Glutamatergic neuron (in vitro differentiated cells): ENCODE results near the gene RAD51B. TPM values are rescaled to one million over a fixed set of nuclear protein-coding genes. Genes with fewer than 3 reads are reported as not detected.

Experiments used
- DNase-seq: peaks from one replicate; pipeline ENCODE4 v3.0.0; 2022
- H3K27ac Mint-ChIP-seq: one replicate; pipeline ENCODE4 v1.8.0; 2020; ENCODE audit warnings: mild to moderate bottlenecking, mixed read lengths, inconsistent platforms; ENCODE audit not compliant: unreplicated experiment
- H3K27me3 Mint-ChIP-seq: one replicate; pipeline ENCODE4 v1.8.0; 2020; ENCODE audit warnings: mild to moderate bottlenecking, moderate library complexity, mixed read lengths, inconsistent platforms; ENCODE audit not compliant: unreplicated experiment
- H3K36me3 Mint-ChIP-seq: one replicate; pipeline ENCODE4 v1.8.0; 2020; ENCODE audit warnings: mild to moderate bottlenecking, mixed read lengths, inconsistent platforms; ENCODE audit not compliant: unreplicated experiment
- H3K4me1 Mint-ChIP-seq: one replicate; pipeline ENCODE4 v1.8.0; 2020; ENCODE audit warnings: mild to moderate bottlenecking, low read depth, mixed read lengths, inconsistent platforms; ENCODE audit not compliant: unreplicated experiment
- H3K4me3 Mint-ChIP-seq: one replicate; pipeline ENCODE4 v1.8.0; 2020; ENCODE audit warnings: mild to moderate bottlenecking, mixed read lengths, inconsistent platforms; ENCODE audit not compliant: unreplicated experiment
- H3K9me3 Mint-ChIP-seq: one replicate; pipeline ENCODE4 v1.8.0; 2020; ENCODE audit warnings: mild to moderate bottlenecking, moderate library complexity, mixed read lengths, inconsistent platforms; ENCODE audit not compliant: unreplicated experiment
- total RNA-seq: library from RNA; stranded (reverse); fragmentation: NEBNext Ultra II Directional; extraction: Animal tissue kit (Norgen Biotek cat#: 25700); gene quantifications from one replicate; pipeline ENCODE4 v1.2.1, GENCODE V29; 2021; ENCODE audit not compliant: unreplicated experiment
- TF ChIP-seq, protein P1 (sequence below): fragments of 200-600 bp; sonication (generic); IDR thresholded peaks from one replicate; pipeline ENCODE4 v1.5.0; 2021; ENCODE audit not compliant: partially characterized antibody, unreplicated experiment

Gene RAD51B
- total RNA-seq, 1 donor from 2014 or later: 9.7 TPM

- TF ChIP-seq, protein P1, sequence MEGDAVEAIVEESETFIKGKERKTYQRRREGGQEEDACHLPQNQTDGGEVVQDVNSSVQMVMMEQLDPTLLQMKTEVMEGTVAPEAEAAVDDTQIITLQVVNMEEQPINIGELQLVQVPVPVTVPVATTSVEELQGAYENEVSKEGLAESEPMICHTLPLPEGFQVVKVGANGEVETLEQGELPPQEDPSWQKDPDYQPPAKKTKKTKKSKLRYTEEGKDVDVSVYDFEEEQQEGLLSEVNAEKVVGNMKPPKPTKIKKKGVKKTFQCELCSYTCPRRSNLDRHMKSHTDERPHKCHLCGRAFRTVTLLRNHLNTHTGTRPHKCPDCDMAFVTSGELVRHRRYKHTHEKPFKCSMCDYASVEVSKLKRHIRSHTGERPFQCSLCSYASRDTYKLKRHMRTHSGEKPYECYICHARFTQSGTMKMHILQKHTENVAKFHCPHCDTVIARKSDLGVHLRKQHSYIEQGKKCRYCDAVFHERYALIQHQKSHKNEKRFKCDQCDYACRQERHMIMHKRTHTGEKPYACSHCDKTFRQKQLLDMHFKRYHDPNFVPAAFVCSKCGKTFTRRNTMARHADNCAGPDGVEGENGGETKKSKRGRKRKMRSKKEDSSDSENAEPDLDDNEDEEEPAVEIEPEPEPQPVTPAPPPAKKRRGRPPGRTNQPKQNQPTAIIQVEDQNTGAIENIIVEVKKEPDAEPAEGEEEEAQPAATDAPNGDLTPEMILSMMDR: no peak
- no peak overlapping the region for H3K27ac Mint-ChIP-seq
- H3K4me1 Mint-ChIP-seq: peaks cover 13% of the 10 kb centered on the region
- peaks cover 14% of the 10 kb centered on the region for H3K9me3 Mint-ChIP-seq
- peaks cover 5% of the 10 kb centered on the region for H3K36me3 Mint-ChIP-seq
- no peak overlapping the region for H3K4me3 Mint-ChIP-seq
- H3K27me3 Mint-ChIP-seq: peaks cover 3% of the 10 kb centered on the region
- DNase-seq: no peak
Measured at GRCh38 chr14:68578597-68578996, 759.0 kb downstream of the RAD51B start.

- Mint-ChIP-seq H3K4me1 (peaks cover 19% of the 10 kb centered on the region), H3K27me3 (peaks cover 7% of the 10 kb centered on the region), H3K27ac (peak overlapping the region; percentile 94), H3K9me3 (peaks cover 18% of the 10 kb centered on the region), H3K4me3 (peak overlapping the region; percentile 46), H3K36me3 (peaks cover 8% of the 10 kb centered on the region)
- TF ChIP-seq, protein P1: no peak
- no peak for DNase-seq
Measured at GRCh38 chr14:68580096-68580645, 760.6 kb downstream of the RAD51B start.

GRCh38 chr14:68580671-68581070 lies 761.1 kb downstream of the RAD51B start:
- peak overlapping the region; percentile 94 for H3K27ac Mint-ChIP-seq
- H3K9me3 Mint-ChIP-seq: peaks cover 21% of the 10 kb centered on the region
- H3K36me3 Mint-ChIP-seq: peaks cover 8% of the 10 kb centered on the region
- TF ChIP-seq, protein P1: no peak
- peaks cover 7% of the 10 kb centered on the region for H3K27me3 Mint-ChIP-seq
- peak; percentile 62 for DNase-seq
- peaks cover 23% of the 10 kb centered on the region for H3K4me1 Mint-ChIP-seq
- peak overlapping the region; percentile 46 for H3K4me3 Mint-ChIP-seq

DNA sequence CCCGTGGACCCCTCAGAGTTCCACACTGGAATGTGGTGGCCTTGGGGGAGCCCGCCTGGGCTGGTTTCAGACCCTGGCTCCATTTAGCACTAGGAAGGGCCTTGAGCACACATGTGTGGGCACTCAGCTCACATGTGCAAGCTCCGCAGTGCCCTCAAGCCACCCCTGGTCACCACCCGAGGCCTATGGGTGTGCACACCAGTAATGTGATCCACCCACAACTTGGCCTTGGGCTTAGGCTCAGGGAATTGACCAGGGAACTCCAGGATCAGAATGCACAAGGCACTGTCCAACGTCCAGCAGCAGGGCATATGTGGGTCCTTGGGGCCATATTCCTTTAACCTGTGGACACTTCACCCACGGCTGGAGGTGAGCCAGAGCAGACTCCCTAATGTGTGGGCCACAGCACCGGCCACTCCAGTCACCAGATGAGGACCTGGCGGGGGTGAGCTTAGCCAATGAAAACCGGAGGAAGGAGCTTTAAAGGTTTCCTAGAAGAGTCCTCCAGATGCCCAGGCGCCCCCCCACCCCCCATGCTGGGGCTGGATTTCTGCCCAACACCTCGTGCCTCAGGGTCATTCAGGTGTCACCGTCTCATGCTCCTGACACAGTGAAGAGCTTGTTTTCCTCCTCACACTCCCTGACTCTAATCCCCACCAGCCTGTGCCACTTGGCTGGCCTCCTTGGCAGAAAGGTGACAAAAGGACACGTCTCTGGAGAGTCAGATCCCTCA lies 764.1 kb downstream of the RAD51B start:
- Mint-ChIP-seq H3K9me3 (peaks cover 21% of the 10 kb centered on the region), H3K4me1 (peaks cover 39% of the 10 kb centered on the region), H3K27me3 (peaks cover 9% of the 10 kb centered on the region), H3K36me3 (peaks cover 4% of the 10 kb centered on the region), H3K4me3 (no peak overlapping the region), H3K27ac (no peak overlapping the region)
- no peak for DNase-seq
- TF ChIP-seq, protein P1: no peak

- TF ChIP-seq, protein P1: no peak
- Mint-ChIP-seq H3K4me1 (peaks cover 42% of the 10 kb centered on the region), H3K4me3 (no peak overlapping the region), H3K27me3 (peaks cover 9% of the 10 kb centered on the region), H3K9me3 (peaks cover 21% of the 10 kb centered on the region), H3K27ac (no peak overlapping the region), H3K36me3 (peaks cover 4% of the 10 kb centered on the region)
- DNase-seq: no peak
Measured at GRCh38 chr14:68584786-68585185, 765.2 kb downstream of the RAD51B start.
